Activated CD4-positive, alpha-beta T cell treated with anti-CD3 and anti-CD28 coated beads, Interleukin-2, amount 50 U/mL, for 1 hour (primary cell): ENCODE data around the gene EVI5.

Source experiments
- DNase-seq: peaks from one replicate; pipeline ENCODE4 v3.0.0-alpha.2; 2020

EVI5 gene

DNA sequence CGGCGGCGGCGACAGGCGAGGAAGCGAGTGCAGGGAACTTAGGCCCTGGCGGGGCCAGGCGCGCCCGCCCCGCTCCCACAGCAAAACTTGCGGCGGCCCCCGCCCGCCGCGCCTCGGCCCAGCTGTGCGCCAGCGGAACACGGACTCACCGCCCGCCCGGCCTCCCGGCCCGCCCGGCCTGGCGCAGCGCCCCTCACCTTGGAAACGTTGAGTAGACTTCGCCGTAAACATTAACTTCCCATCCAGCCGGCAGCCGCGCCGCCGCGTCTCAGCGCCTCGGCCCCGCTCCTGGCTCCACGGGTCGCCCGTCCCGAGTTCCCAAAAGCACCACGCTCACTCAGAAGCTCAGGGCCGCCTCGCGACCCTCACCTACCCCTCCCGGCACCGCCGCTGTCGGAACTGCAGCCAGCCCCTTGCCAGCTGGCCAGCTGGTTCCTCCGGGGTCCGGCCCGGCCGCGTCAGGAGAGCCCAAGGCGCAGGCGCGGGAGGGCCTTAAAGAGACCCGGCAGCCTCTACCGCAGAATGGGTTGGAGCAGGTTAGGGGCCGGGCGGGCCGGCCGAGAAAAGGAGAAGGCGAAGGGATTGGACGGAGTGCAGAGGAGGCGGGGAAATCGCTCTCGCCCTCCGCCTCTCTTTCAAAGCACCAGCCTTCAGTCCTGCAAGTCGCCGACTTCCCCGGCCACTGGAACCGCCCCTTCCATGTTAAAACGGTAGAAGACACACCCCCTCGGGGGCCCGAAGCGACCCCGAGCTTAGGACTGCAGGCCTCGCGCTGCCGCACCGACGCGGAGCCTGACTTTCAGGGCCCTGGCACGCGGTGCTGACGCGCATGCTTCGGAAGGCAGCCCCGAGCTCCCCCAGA lies at the start of gene EVI5:
Gene EVI5, minus strand, starts transcription at position 470 of the 862 bp plus-strand sequence. CDS start 48,562 bp downstream, outside the sequence.
- peak; percentile 42 for DNase-seq

DNA sequence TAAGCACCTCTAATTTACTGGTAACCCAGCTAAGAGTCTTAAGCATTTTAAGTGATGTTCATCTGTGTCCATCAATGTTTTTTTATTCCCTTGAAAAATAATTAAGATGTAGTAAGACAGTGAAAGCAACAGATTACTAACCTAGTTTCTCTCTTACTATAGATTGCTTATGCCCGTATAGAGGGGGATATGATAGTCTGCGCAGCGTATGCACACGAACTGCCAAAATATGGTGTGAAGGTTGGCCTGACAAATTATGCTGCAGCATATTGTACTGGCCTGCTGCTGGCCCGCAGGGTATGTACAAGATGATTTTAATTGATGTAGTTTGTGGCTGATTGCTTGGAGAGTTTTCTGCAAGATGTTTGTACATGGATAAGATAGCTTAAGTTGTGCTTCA lies 49.7 kb upstream of the EVI5 start:
- no peak for DNase-seq

DNA sequence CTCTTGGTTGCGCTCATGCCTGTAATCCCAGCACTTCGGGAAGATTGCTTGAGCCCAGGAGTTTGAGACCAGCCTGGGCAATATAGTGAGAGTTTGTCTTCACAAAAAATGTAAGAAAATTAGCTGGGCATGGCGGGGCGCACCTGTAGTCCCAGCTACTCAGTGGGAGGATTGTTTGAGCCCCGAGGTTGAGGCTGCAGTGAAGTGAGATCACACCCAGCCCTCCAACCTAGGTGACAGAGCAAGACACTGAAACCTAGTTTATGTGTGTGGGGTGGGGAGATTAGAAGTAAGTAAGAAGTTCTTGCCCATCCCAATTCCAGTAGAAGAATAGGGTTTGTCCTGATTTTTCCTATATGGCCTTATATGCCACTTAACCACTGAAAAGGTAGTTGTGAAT lies 48.9 kb upstream of the EVI5 start:
- no peak for DNase-seq

DNA sequence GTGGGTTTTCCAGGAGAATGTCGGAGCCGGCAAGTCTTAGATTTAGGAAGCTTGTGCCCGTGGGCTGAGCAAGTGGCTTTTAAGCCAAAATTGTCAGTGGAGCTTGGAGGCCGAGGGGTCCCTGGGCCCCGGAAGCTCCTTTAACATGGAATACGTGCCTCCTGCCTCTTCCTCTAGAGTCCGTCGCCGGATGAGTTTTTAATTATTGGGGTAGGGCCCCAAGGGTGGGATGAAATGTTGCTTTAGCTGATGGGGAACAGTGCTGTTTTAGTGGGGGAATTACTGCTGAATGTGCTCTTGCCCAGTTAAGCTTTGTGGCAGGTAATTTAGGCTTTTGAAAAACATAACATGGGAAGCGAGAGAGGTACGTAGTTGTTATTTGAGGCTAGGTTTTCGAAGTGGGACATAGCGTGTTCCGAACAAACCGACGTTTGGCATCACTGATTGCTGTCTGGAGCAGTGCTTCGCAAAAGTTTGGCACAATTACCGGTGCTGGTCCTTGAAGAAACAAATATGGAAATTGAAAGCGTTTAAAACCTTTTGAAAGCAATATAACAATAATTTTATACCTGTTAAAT lies 47.7 kb upstream of the EVI5 start:
- no peak for DNase-seq

DNA sequence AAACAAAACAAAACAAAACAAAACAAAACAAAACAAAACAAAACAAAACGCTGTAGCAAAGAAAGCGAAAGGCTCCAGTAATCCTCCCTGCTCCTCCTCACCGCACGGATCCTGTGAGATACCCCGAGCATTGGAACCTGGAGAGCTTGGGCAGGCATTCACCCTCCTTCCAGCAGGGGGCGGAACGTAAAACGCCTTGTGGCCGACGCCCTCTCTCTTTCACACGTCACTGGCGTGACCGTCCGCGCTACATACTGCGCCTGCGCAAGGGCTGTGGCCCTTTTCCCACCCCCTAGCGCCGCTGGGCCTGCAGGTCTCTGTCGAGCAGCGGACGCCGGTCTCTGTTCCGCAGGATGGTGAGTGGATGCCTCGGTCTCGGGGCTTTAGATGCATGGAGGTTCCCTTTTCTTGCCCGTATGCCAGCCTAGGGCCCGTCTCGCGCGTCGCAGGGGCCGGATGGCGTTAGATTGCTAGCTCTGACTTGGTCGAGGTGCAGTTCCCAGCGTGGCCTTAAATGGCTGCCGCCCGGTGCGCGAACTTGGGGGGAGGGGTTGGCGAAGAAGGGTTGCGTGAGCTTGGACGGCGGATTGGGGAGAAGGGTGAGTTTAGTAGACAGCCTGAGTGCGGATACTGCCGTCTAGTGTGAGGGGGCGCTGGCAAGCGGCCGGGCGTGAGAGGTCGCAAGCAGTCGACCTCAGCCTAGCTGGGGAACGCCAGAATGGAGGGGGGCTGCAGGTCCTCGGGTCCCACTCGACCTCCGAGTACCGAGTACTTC lies 47.0 kb upstream of the EVI5 start, which contains the start of gene RPL5:
Gene RPL5, plus strand, starts transcription at position 279 of the 775 bp plus-strand sequence. Its CDS starts 75 bp downstream, at position 354.
- peak; percentile 96 for DNase-seq

DNA sequence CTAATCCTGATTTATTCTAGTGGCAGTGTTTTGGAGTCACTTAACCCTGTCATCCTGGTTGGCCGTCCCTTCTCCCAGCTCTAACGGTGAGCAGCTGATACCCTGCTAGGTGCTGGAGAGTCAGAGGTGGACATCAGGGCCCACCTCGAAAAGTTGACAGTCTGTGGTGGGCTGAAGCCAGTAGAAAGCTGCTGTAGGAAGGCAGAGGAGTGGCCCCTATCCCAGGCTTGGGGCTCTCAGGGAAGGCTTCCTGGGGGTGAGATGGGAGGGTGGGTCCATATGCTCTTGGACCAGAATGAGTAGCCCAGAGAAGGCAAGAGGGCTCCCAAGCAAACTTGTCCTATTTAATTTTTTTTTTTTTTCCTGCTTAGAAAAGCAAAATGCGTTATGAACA lies 46.5 kb upstream of the EVI5 start:
- DNase-seq: no peak

DNA sequence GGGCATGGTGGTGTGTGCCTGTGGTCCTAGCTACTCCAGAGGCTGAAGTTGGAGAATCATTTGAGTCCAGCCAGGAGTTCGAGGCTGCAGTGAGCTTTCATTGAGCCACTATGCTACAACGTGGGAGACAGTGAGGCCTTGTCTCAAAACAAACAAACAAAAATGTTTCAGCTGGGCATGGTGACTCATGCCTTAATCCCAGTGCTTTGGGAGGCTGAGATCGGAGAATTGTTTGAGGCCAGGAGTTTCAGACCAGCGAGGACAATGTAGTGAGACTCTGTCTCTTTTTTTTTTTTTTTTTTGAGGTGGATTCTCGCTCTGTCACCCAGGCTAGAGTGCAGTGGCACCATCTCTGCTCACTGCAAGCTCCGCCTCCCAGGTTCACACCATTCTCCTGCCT lies 41.9 kb upstream of the EVI5 start:
- DNase-seq: no peak

DNA sequence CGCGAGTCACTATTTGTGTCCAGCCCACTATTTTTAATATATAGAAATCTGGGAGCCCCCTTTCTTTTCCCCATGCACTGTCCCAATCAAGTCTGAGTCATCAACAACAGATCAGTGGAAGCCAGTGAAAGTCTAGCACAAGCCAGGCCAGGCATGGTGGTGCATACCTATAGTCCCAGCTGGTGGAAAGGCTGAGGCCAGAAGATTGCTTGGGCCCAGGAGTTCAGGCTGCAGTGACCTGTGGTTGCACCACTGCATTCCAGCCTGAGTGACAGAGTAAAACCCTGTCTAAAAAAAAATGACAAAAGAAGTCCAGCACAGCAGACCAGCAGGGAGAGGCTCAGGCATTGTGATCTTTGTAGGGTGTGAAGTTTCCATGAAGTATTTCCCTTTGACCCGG lies 38.0 kb upstream of the EVI5 start:
- DNase-seq: no peak

DNA sequence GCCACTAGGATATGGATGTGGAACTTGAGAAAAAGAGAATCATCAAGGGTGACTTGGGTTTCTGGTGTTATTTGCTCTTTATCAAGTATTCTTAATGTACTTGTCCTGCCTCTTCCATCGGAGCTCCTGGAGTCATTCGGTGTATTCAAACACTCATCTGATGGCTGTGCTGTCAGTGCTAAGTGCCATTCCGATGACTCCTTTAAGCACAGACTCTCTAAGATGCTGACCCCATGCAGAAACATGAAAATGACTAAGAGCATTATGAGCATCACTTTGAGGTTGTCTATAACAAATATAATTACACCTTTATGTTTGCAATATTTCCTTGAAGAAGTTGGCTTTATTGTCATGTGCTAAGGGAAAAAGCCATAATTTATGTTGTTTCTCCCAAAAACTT lies 35.6 kb upstream of the EVI5 start:
- DNase-seq: no peak

DNA sequence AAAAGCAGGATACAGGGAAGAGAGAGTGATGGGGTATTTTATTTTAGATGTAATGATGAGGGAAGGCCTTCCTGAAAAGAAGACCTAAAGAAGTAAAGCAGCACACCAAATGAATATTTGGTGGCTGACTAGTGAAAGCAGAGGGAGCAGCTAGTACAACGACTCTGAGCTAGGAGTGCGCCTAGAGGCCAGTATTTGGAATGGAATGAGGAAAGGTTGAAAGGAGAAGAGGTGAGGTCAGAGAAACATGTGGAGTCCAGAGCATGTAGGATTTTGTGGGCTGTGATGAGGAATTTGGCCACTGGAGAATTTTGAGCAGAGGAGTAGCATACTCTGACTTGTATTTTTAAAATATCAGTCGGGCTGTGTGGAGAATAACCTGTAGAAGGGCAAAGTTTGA lies 35.1 kb upstream of the EVI5 start:
- DNase-seq: no peak

DNA sequence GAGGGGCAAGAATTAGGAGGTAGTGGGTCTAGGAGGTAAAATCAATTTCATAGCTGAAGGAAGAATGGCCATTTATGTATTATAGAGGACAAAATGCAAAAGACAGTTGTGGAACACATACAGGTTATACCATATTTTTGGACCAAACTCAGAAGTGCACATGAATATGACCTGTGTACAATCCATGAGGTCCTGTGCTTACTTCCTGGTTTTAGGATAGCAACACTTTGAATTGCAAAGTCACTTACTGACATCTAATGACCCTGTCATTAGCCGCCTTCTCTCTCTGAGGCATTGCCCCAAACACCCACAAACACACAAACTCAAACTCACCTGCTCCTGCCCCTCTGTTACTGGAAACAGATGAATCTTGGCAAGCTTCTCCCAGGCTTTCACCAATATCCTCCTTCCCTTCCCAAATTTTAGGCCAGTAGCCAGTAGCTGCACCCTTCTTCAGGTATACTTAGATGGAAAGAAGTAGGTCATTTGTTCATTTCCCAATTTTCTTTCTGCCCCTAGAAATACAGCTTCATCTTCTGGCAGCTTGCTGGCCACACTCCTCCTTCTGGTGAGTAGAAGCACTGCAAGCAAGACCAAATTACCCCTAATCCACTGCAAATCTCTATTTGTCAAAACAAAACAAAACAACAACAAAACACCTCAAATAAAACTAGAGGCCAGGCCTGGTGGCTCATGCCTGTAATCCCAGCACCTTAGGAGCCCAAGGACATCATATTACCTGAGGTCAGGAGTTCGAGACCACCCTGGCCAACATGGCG lies 33.3 kb upstream of the EVI5 start:
- DNase-seq: no peak

DNA sequence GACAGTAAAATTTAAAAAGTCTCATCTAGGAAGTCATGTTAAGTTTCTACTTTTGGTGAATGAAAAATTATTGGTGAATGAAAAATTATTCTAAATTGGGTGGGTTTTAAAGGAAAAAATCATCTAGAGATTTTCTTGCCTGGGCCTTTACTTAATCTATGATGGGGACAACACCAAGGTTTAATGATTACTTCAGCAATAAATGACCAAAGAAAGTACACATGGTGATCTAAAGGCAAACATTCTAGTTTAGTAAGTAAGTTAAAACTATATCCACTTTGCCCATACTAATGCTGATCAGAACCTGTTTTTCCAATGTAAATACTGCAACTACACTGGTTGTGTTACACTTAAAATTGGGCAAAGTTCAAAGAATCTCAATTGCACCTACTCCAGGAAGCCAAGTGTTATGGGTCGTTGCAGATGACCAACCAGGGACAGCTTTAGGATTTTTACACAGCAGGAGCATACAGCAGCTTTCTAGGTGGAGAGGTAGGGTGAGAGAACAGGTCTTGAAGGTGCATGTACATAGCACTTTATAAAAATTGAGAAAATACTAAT lies 32.3 kb upstream of the EVI5 start:
- DNase-seq: no peak

DNA sequence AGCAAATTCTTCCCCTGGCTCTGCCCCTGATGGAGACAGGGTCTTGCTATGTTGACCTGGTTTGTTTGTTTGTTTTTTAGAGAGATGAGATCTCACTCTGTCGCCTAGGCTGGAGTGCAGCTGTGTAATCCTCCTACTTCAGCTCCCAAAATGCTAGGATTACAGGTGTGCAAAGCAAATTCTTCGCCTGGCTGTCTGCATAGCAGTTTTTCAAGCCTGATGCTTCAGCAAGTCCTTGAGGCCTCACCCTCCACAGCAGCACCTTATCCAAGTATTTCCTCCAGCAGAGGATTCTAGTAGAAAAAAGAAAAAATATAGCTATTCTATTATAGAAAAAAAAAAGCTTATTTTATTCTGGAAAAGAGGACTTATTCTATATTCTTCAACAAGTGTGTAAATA lies 31.8 kb upstream of the EVI5 start:
- no peak for DNase-seq

DNA sequence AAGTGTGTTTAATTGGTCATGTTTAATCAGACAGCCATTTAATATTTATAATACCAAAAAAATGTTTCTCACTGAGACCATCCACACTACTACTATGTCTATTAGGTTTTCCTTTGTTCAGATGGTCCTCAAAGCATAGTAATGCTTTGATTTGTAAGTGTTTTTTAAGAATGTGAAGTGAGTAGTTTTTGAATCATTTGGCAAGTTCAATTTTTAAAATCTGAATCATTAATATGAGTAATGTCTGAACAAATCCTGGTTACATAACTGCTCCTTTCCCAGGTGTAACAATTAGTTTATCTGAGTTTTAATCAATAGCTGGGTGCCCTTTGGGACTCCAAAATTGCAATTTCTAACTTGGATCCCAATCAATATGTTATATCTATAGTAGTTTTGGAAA lies 23.5 kb upstream of the EVI5 start:
- no peak for DNase-seq

DNA sequence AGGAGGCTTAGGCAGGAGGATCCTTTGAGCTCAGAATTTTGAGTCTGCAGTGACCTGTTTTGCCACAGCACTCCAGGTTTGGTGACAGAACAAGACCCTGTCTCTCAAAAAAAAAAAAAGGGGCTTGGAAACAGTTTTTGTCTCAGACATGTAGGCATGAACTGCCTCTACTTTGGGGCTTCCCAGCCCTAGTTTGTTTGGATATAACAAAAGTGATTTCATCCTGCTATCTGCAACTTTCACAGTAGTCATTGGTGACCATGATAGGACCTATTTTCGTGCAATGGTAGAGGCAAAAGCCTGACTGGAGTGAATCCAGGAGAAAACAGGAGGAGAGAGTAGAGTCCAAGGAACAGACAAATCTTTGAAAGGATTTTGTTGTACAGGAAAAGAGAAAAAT lies 20.3 kb upstream of the EVI5 start:
- no peak for DNase-seq

DNA sequence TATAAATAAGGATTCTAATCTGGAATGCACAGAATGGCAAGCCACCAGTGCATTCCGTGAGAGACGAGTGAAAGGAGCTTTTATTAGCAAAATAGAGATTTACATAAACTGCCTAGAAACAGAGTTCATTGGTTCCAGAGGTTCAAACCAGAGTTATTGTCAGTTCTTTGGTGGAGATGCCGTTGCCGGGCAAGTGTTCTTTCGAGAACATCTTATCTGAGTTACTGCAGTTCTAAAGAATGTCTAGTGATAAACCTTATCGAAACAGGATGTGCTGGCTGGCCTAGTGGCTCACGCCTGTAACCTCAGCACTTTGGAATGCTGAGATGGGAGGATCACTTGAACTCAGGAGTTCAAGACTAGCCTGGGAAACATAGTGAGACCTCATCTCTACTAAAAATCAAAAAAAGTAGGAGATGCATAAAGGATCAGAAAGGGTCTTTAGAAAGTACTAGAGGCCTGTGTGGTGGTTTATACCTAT lies 19.9 kb upstream of the EVI5 start:
- no peak for DNase-seq

DNA sequence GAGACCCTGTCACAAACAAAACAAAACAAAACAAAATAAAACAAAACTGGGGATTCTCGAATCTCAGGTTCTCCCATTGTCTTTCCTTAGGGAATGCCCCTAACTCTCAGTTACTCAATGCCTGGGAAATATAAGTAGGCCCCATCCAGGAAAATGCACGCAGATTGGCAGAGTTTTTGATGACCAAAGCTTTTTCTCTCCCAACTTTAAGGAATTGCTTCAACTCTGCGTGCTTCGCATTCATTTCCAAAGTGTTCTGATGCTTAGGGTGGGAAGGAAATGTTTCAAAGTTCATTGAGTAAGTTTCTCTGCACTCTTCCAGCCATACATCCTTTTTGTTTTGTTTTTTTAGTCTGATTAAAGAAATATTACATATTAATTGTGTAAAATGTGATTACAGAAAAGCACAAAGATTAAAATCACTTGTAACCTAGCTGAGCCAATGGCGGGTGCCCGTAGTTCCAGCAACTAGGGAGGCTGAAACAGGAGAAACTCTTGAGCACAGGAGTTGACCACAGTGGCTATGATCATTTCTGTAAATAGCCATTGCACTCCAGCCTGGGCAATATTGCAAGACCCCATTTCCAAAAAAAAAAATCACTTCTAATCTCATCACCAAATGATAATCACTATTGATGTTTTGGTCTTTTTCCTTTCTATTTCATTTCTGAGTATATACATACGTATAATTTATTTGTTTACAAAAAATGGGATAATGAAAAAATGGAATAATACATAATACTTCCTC lies 18.4 kb upstream of the EVI5 start:
- DNase-seq: no peak

DNA sequence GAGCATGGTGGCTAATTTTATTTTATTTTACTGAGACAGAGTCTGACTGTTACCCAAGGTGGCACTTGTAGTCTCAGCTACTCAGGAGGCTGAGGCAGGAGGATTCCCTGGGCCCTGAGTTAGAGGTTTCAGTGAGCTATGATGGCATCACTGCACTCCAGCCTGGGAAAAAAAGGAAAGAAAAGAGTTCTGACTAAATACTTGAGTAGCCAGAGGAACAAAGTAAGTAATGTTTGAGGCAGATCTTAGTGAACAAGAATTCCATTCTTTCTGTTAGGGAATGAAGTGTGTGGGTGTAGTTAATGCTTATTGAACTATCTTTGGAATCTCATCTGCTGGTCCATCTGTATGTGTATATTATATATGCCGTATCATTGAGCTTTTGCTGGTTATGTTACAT lies 13.1 kb upstream of the EVI5 start:
- no peak for DNase-seq

DNA sequence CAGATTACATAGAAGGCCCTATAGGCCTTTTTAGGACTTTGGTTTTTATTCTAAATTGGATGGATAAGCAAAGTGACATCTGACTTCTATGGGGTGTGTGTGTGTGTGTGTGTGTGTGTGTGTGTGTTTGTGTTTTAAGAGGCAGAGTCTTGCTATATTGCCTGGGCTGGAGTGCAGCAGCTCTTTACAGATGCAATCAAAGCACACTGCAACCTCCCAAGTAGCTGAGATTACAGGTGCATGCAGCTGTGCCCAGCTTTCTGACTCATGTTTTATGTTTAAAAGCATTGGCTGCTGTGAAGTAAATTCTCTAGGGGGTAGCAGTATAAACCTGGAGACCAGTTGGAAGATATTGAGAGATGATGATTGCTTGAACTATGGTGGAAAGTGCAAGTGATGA lies 12.4 kb upstream of the EVI5 start:
- no peak for DNase-seq

DNA sequence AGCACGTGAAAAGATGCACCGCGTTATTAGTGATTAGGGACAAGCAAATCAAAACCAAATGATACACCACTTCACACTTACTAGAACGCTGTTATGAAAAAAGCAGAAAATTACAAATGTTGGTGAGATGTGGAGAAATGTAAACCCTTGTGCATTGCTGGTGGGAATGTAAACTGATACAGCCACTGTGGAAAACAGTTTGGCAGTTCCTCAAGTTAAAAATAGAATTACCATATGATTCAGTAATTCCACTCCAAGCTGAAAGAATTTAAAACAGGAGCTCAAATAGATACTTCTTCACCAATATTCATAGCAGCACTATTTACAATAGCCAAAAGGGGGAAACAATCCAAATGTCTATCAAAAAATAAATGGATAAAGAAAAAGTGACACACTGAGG lies 10.3 kb upstream of the EVI5 start:
- DNase-seq: no peak

DNA sequence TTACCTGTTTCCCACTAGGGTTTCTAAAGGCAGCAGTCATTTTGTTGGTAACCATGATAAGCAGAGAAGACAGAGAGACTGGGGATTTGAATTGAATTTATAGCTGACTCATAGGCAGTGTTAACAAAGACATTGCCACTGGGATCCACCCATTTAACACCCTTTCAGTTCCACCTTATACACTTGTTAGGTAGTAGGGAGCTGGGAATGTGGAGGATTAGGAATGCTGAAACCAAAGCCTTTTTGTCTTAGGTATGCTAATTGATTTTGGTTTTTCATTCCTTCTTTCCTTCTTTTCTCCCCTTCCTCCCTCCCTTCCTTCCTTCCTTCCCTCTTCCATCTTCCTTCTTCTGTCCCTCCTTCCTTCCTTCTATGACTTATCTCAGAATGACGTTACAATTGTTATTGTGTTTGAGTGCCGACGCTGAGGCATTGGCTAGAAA lies 7.5 kb upstream of the EVI5 start:
- no peak for DNase-seq
